GM15510 (cell line): Measurements from ENCODE around the gene GPR17.

Source experiments
- POLR2A ChIP-seq: IDR thresholded peaks from 3 replicates; pipeline ENCODE4 v1.6.1; 2011; ENCODE audit warnings: borderline replicate concordance; ENCODE audit not compliant: insufficient read length; ENCODE audit errors: extremely low read depth

GPR17 gene

DNA sequence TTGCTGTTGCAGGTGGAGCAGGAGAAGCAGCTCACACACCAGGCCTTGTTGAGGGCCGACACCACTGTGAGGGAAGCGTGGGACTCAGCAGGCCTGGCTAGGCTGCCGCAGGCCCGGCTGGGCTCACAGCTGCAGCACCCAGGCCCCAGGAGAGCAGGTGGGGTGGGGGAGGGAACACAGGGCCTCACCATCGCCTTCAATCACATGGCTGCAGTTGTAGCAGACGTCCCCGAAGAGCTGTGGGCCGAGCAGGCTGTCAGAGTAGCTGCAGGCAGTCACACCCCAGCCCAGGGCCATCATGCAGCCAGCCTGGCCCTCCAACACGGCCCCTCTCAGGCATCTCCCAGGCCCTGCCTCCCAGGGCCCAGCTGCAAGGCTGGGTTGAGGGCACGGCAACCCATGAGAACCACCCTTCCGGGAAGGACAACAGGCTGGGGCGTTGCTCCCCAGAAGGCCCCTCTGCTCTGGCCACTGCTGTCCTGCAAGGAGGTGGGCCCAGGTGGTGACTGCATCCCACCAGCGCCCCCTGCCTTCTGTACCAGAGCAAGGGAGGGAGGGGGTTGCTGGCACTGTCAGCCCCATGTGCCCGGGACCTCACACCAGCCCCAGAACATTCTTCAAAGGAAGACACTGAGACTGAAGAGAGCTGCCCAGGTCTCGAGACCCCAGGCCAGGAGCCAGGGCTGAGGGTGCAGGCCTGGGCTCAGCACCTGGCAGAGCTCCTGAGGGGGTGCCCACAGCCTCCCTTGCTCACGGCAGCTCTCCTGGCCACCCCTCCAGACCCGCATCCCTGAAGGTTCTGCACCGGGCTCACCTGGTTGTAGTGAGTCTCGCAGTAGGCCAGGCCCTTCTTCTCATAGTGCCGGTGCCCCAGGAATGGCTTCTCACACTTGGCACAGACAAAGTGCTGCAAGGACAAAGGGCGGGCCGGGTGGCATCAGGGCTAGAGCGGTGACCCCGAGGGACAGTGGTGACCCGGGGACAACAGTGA lies 5.6 kb upstream of the GPR17 start:
- no peak for TF ChIP-seq POLR2A

- no peak for TF ChIP-seq POLR2A
These were observed 4.8 kb upstream of the GPR17 start for GRCh38 chr2:127641133-127641532.

- TF ChIP-seq POLR2A: no peak
These were observed 4.0 kb upstream of the GPR17 start for GRCh38 chr2:127641846-127642507.

GRCh38 chr2:127642706-127643438 lies 3.1 kb upstream of the GPR17 start:
- TF ChIP-seq POLR2A: no peak

GRCh38 chr2:127643439-127644065 lies 2.4 kb upstream of the GPR17 start:
- no peak for TF ChIP-seq POLR2A

DNA sequence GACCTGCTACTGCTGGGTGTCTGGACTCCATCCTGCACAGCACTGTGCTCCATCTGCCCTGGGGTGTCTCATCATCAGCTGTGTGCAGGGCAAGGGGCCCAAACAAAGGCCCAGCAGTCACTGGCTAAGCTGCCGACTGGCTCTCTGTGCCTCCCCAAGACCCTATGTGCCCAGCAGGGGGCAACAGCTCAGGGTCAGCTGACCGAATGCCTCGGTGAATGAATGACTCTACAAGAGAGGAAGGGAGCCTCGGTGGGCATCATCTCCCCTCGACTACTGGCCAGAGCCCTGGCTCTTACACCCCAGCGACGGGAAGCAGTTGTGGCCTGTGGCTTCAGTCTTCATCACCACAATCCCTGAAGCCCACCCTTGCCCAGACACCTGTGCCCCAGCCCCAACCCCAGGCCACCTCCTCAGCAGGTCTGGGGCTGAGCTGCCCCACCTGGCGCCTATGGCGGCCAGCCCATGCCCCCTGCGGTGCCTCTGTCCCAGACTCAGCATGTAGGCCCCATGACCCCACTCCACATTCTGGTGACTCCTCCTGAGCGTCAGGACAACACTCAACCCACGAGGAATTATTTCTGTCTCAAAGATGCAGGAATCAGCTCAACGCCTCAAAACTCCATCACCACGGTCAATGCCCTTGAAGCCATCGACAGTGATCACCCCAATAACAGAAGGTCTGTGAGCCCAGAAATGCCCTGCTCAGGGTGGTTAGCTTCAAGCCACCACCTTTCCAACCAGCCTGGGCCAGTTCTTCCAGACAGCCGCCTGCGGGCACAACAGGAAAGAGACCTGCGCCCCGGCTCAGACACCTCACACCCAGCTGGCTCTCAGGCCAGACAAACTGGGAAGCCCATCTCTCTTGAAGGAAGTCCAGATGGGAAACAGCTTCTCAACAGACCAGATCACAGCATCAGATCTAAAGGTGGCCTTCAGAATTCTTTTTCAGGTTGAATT lies 1.6 kb upstream of the GPR17 start:
- no peak for TF ChIP-seq POLR2A

DNA sequence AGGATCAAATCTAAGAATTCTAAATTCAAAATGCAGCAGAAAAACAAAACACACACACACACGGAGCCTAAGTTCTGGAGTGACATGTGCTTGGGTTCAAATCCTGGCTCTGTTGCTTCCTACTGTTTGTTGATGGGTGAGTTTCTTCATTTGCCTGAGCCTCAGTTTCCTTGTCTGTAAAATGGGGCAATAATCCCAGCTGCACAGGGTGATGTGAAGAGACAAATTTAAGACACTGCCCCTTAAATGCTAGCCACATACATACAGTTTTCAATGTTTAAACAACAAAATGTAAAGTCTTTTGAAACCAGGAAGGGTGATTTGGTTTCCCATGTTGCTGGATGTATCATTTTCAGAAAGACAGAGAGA lies 943 bp upstream of the GPR17 start:
- TF ChIP-seq POLR2A: no peak

- no peak for TF ChIP-seq POLR2A
These were observed 711 bp downstream of the GPR17 start for GRCh38 chr2:127646487-127647241.

- no peak for TF ChIP-seq POLR2A
These were observed 1.6 kb downstream of the GPR17 start for GRCh38 chr2:127647242-127648190.

GRCh38 chr2:127648321-127648720 lies 2.4 kb downstream of the GPR17 start:
- TF ChIP-seq POLR2A: no peak

- no peak for TF ChIP-seq POLR2A
These were observed 3.2 kb downstream of the GPR17 start for GRCh38 chr2:127649100-127649611.

DNA sequence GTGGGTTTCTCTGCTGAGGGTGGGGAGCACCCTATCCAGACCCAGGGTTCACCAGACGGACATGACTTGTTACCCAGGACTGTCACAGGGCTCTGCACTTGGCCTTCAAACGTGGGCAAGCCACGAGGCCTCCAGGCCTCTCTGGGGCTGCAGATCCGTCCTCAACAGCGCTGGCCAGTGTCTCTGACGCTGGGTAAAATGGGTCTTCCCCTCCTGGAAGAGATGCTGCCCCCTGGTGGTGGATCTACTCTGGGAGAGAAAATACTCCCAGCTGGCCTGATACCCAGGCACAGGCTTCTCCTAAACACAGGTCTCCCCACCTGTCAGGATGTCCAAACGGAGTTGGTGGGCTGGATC lies 3.7 kb downstream of the GPR17 start:
- TF ChIP-seq POLR2A: no peak
